K562 (cell line): Measurements from ENCODE around the gene HOXB3. TPM values are rescaled to one million over a fixed set of nuclear protein-coding genes. Genes with fewer than 3 reads are reported as not detected.

ENCODE experiments used
- ATAC-seq: fragments of 200-7000 bp; cut with Tn5 transposase; 3 replicates; pipeline ENCODE4 v1.9.1; 2020; ENCODE audit warnings: moderate library complexity
- BruUV-seq: library from RNA; stranded (reverse); fragments of 400-500 nt; replicated peaks from 2 replicates; lab custom pipeline; 2021; lab: Mats Ljungman, UMichigan
- CTCF ChIA-PET: fragments of 300-600 bp; formaldehyde crosslinking; extraction: SDS; loops from one replicate; lab custom pipeline; 2021; ENCODE audit warnings: low intra/inter-chr PET ratio; lab: Yijun Ruan, JAX
- POLR2A ChIA-PET: fragments of 300-600, 350-650 bp; sonication (Branson Sonifier 250); formaldehyde crosslinking; extraction: SDS; loops from one replicate; lab custom pipeline; 2021; ENCODE audit warnings: antibody characterized with exemption, inconsistent platforms; lab: Yijun Ruan, JAX
- DNase-seq, 4 experiments: peaks; one replicate each; pipeline versions ENCODE4 v3.0.0 to v3.0.0-alpha.2; 2011 to 2018; ENCODE audit warnings: low spot score in 3 of 4, mixed read lengths in 3 of 4; ENCODE audit errors: extremely low read depth in 1 of 4
- FAIRE-seq: peaks from 2 replicates; lab custom pipeline; 2011; peaks lifted over from hg19 to GRCh38; lab: Jason Lieb, UNC
- H2AFZ ChIP-seq: 2 replicates; pipeline ENCODE4 v1.6.0; 2011; ENCODE audit warnings: low read depth, low read length, control low read depth, inconsistent platforms
- H3K27ac ChIP-seq: fragments of 200-600 bp; 3 replicates; pipeline ENCODE4 v1.8.0; 2011; ENCODE audit warnings: low read depth, mild to moderate bottlenecking, control low read depth, inconsistent platforms, low read length, moderate library complexity, mixed read lengths; ENCODE audit errors: extremely low read depth
- H3K27me3 ChIP-seq, 2 experiments: fragments of 300-600 bp in 1 of 2; 2 replicates in 1 of 2; 3 replicates in 1 of 2; pipeline versions ENCODE4 v1.6.0 to v1.8.0; 2011; ENCODE audit warnings: inconsistent platforms in 2 of 2, low read length in 2 of 2, mild to moderate bottlenecking in 1 of 2, mixed read lengths in 1 of 2, moderate library complexity in 1 of 2; ENCODE audit not compliant: control insufficient read depth in 2 of 2, insufficient read depth in 2 of 2
- H3K36me3 ChIP-seq: fragments of 300-600 bp; 3 replicates; pipeline ENCODE4 v1.8.0; 2011; ENCODE audit warnings: mild to moderate bottlenecking, low read length, inconsistent platforms; ENCODE audit not compliant: control insufficient read depth, insufficient read depth
- H3K4me1 ChIP-seq, 2 experiments: fragments of 200-600 bp in 1 of 2; replicated peaks in 1 of 2; 2 replicates in 1 of 2; 3 replicates in 1 of 2; pipeline versions ENCODE4 v1.5.1 to v1.8.0; 2011; ENCODE audit warnings: inconsistent platforms in 2 of 2, low read length in 2 of 2, mild to moderate bottlenecking in 1 of 2, mixed read lengths in 1 of 2, moderate library complexity in 1 of 2; ENCODE audit not compliant: control insufficient read depth in 2 of 2, insufficient read depth in 2 of 2
- H3K4me2 ChIP-seq: 2 replicates; pipeline ENCODE4 v1.6.1; 2011; ENCODE audit warnings: low read length, control low read depth, inconsistent platforms, mixed read lengths; ENCODE audit not compliant: insufficient read depth
- H3K4me3 ChIP-seq: fragments of 200-600 bp; sonication (generic), shearing (Covaris generic); 2 replicates; pipeline ENCODE4 v1.5.1; 2016; ENCODE audit warnings: control low read depth, inconsistent platforms
- H3K79me2 ChIP-seq: fragments of 200-600 bp; 3 replicates; pipeline ENCODE4 v1.8.0; 2011; ENCODE audit warnings: low read length, inconsistent platforms; ENCODE audit not compliant: control insufficient read depth, insufficient read depth
- H3K9ac ChIP-seq, 2 experiments: 2 replicates each; pipeline versions ENCODE4 v1.6.0 to v1.6.1; 2011; ENCODE audit warnings: low read depth in 2 of 2, low read length in 2 of 2, control low read depth in 1 of 2, inconsistent platforms in 1 of 2, mild to moderate bottlenecking in 1 of 2, mixed read lengths in 1 of 2; ENCODE audit not compliant: insufficient read depth in 1 of 2
- H3K9me1 ChIP-seq: one replicate; pipeline ENCODE4 v1.6.0; 2011; ENCODE audit warnings: inconsistent platforms, mild to moderate bottlenecking, low read length, moderate library complexity; ENCODE audit not compliant: control insufficient read depth, insufficient read depth
- H3K9me3 ChIP-seq: replicated peaks from 2 replicates; pipeline ENCODE4 v1.5.1; 2011; ENCODE audit warnings: low read depth, low read length, inconsistent platforms; ENCODE audit not compliant: control insufficient read depth, insufficient read depth
- H4K20me1 ChIP-seq: replicated peaks from 2 replicates; pipeline ENCODE4 v1.6.1; 2011; ENCODE audit warnings: low read length, inconsistent platforms, mixed read lengths; ENCODE audit not compliant: control insufficient read depth, insufficient read depth
- AFF1 ChIP-seq, 2 experiments: fragments of 450-650 bp; IDR thresholded peaks; 2 replicates each; pipeline ENCODE4 v1.6.1; 2018; ENCODE audit warnings: mild to moderate bottlenecking in 2 of 2, low read depth in 1 of 2; ENCODE audit not compliant: partially characterized antibody in 2 of 2
- BHLHE40 ChIP-seq: IDR thresholded peaks from 2 replicates; pipeline ENCODE4 v1.6.1; 2011; ENCODE audit warnings: low read length, improper control_type of control experiment
- CHD1 ChIP-seq: fragments of 200-600 bp; sonication (generic); IDR thresholded peaks from one replicate; pipeline ENCODE4 v1.6.1; 2012; ENCODE audit warnings: mild to moderate bottlenecking, moderate library complexity, low read length, inconsistent platforms
- E2F6 ChIP-seq, 2 experiments: IDR thresholded peaks; 2 replicates each; pipeline ENCODE4 v1.6.1; 2011; ENCODE audit warnings: borderline replicate concordance in 1 of 2, control low read depth in 1 of 2, low read depth in 1 of 2, low read length in 1 of 2, mild to moderate bottlenecking in 1 of 2, mixed read lengths in 1 of 2, moderate library complexity in 1 of 2; ENCODE audit not compliant: insufficient read depth in 1 of 2, insufficient read length in 1 of 2, poor library complexity in 1 of 2, severe bottlenecking in 1 of 2; ENCODE audit errors: extremely low read depth in 1 of 2
- HNRNPH1 ChIP-seq: fragments of 200-400 bp; formaldehyde crosslinking; optimal IDR thresholded peaks from 2 replicates; pipeline ENCODE3; 2017; ENCODE audit warnings: low read depth, mild to moderate bottlenecking, low read length, moderate library complexity
- PHF8 ChIP-seq: fragments of 200-600 bp; sonication (generic); IDR thresholded peaks from 2 replicates; pipeline ENCODE4 v1.6.1; 2012; ENCODE audit warnings: mixed run types, mild to moderate bottlenecking, inconsistent platforms, low read length, moderate library complexity, borderline replicate concordance
- POLR2AphosphoS5 ChIP-seq: IDR thresholded peaks from 2 replicates; pipeline ENCODE4 v1.6.1; 2011; ENCODE audit warnings: mild to moderate bottlenecking, low read depth, low read length, moderate library complexity; ENCODE audit not compliant: control insufficient read depth, insufficient read depth
- POLR2B ChIP-seq: fragments of 450-650 bp; IDR thresholded peaks from 2 replicates; pipeline ENCODE4 v1.6.1; 2018; ENCODE audit warnings: low read depth; ENCODE audit not compliant: partially characterized antibody
- SAFB ChIP-seq: fragments of 200-400 bp; formaldehyde crosslinking; IDR thresholded peaks from 2 replicates; pipeline ENCODE4 v1.6.1; 2017; ENCODE audit warnings: low read depth, low read length, borderline replicate concordance
- USF2 ChIP-seq: sonication (generic); formaldehyde crosslinking; IDR thresholded peaks from 2 replicates; pipeline ENCODE4 v1.5.0; 2020; ENCODE audit warnings: missing genetic modification reagents
- ZNF740 ChIP-seq, 3 experiments: fragments of 200-800 bp in 1 of 3; sonication (Bioruptor generic) in 1 of 3; sonication (generic) in 1 of 3; formaldehyde crosslinking in 1 of 3; IDR thresholded peaks; 2 replicates each; pipeline versions ENCODE4 v1.6.1 to v1.8.0; 2016 to 2022; ENCODE audit warnings: mild to moderate bottlenecking in 2 of 3, missing compliant biosample characterization in 2 of 3, missing genetic modification characterization in 2 of 3, missing genetic modification reagents in 1 of 3
- WGBS: fragments of 100-300 bp; shearing (Covaris generic); methylation state at CpG from one replicate; pipeline ENCODE4 v1.1.6; 2016; ENCODE audit warnings: low coverage, mixed read lengths; ENCODE audit not compliant: insufficient coverage; ENCODE audit errors: missing lambda C conversion rate; 5-methylcytosine and 5-hydroxymethylcytosine counted together
- in situ Hi-C: fragments of 300-500 bp; cut with MboI; formaldehyde crosslinking; loops from 4 replicates; pipeline ENCODE4 v1.15.0; 2018; ENCODE audit warnings: inconsistent platforms, mixed read lengths
- intact Hi-C: fragments of 100-400 bp; cut with micrococcal nuclease; formaldehyde crosslinking; loops from 2 replicates; pipeline ENCODE4 v1.14.2; 2022
- polyA plus RNA-seq, 8 experiments: library from polyadenylated mRNA; depleted of rRNA in 4 of 8; stranded (reverse) in 5 of 8; unstranded in 3 of 8; fragments of >200 nt; fragmentation: Nextera tagmentation in 2 of 8; fragmentation: Illumina TruSeq in 1 of 8; extraction: Ambion mirVana in 2 of 8; extraction: Trizol in 1 of 8; gene quantifications; 2 replicates each; pipeline versions ENCODE4 v1.2.1 to v1.2.3, GENCODE V29; 2011 to 2014; ENCODE audit warnings: inconsistent platforms in 1 of 8, missing spikeins in 1 of 8
- total RNA-seq, 7 experiments: library from RNA; depleted of rRNA in 6 of 7; stranded (reverse); fragments of >200 nt in 6 of 7; fragmentation: Illumina TruSeq in 2 of 7; extraction: Trizol in 2 of 7; gene quantifications; 2 replicates each; pipeline versions ENCODE4 v1.2.1 to v1.2.3, GENCODE V29; 2011 to 2021; ENCODE audit warnings: low replicate concordance in 1 of 7

Gene HOXB3
- total and polyA plus RNA-seq, 9 of the 15 experiments (the other 6 are each of a cell fraction or from before 2014, with no cell fraction given) = 2.4 to 41.3 (median 20.2) TPM

- DNase-seq = peak in 2 of 4 experiments; percentile 69 to 70
- H3K4me2 ChIP-seq = peak overlapping the region; percentile 93
- no peaks in the 10 kb centered on the region for H3K9me3 ChIP-seq
- ChIA-PET CTCF (interaction anchor here (0.6 kb wide), 1 partner anchor 12 kb away, joined by 3 read pairs; no protein-coding TSS in a partner anchor), POLR2A (interaction anchor here (0.7 to 1.2 kb wide), 5 partner anchors 14 to 75 kb away, joined by 3 to 5 read pairs (median 3); partner anchors contain the start of gene HOXB5)
- H3K79me2 ChIP-seq = peaks cover 98% of the 10 kb centered on the region
- no TSS peak for BruUV-seq
- under 1% methylated on average over 19 of the region's 19 CpGs for WGBS
- in situ Hi-C loops = no loop called here
- no peaks in the 10 kb centered on the region for H3K9me1 ChIP-seq
- H3K4me3 ChIP-seq = peak overlapping the region; percentile 71
- H3K9ac ChIP-seq = peak overlapping the region; percentile 95 to 97
- no peaks in the 10 kb centered on the region for H4K20me1 ChIP-seq
- H3K4me1 ChIP-seq = peaks cover 41 to 53% of the 10 kb centered on the region in 2 experiments
- ATAC-seq = peak; percentile 0; the same call in 2 of the 3 replicates
- H3K27me3 ChIP-seq = no peaks in the 10 kb centered on the region
- 0 out of 2 replicates have a peak overlapping the region, but pooled peaks have one; percentile 27 for H2AFZ ChIP-seq
- intact Hi-C loops = no loop called here
- peak overlapping the region; percentile 95 for H3K27ac ChIP-seq
- FAIRE-seq = peak; percentile 56
- peaks cover 39% of the 10 kb centered on the region; the same call in 2 of the 3 replicates for H3K36me3 ChIP-seq
- TF ChIP-seq USF2 (CRISPR knock-in tag) (0 out of 2 replicates have a peak, but pooled peaks have one; percentile 18), AFF1 (IDR thresholded peaks at IDR 0.05; ENCODE audit: low read depth in 1 of 2, partially characterized antibody in 2 of 2) (peak in 1 of 2 experiments; percentile 22), BHLHE40 (peak; percentile 75), CHD1 (peak; percentile 59), E2F6 (IDR thresholded peaks at IDR 0.05; ENCODE audit: borderline replicate concordance in 1 of 2, extremely low read depth in 1 of 2, insufficient read depth in 1 of 2, insufficient read length in 1 of 2, low read depth in 1 of 2, low read length in 1 of 2, poor library complexity in 1 of 2, severe bottlenecking in 1 of 2) (no peak), POLR2AphosphoS5 (peak; percentile 57; the same call in 1 of the 2 replicates), POLR2B (peak; percentile 5), HNRNPH1 (no peak), PHF8 (0 out of 2 replicates have a peak, but pooled peaks have one; percentile 25), ZNF740 (CRISPR knock-in tag; IDR thresholded peaks at IDR 0.05) (peak; percentile 83), ZNF740 (tag; IDR thresholded peaks at IDR 0.05) (peak in 1 of 2 experiments; percentile 80; a peak in 2 of 4 replicates), SAFB (peak; percentile 38; the same call in 1 of the 2 replicates)
Measured at GRCh38 chr17:48577330-48577945, 12.6 kb downstream of the HOXB3 start.
